ENCODE measurements around the gene GIMAP7. TPM values are rescaled to one million over a fixed set of nuclear protein-coding genes. Genes with fewer than 3 reads are reported as not detected.

Gene GIMAP7
- total RNA-seq, 1 experiment from 2014 or later, result not detected

DNA sequence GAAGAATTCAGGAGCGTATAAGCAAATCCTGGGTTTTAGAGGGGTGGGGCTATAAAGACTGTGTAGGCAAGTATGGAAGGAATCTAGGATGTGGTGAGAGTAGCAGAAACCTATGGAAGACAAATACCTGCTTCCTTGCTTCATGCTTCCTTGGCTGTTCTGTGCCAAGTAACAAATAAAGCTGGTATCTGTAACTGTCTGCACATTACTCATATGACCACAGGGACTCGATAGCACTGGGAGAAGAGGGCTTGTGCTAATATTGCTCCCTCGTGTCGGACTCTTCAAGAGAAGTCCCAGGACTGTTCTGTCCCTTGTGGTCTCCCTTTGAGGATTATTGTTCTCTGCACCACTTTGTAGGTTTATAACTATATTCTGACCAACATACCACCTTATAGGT is 11.5 kb upstream of the GIMAP7 start:
- BruUV-seq (replicated peaks), result no TSS peak
- ChIA-PET POLR2A (no interaction called here), CTCF (no interaction called here)
- Histone ChIP-seq H3K27me3 (replicated peaks; ENCODE audit: control insufficient read depth, insufficient read depth, low read length) (no peaks in the 10 kb centered on the region), H3K4me3 (ENCODE audit: low read depth, low read length) (no peak overlapping the region), H3K36me3 (ENCODE audit: control insufficient read depth, insufficient read depth, low read length) (no peaks in the 10 kb centered on the region), H3K4me1 (no peaks in the 10 kb centered on the region), H3K9me3 (no peaks in the 10 kb centered on the region)
- Mint-ChIP-seq H3K27ac (ENCODE audit: unreplicated experiment) (no peak overlapping the region), H3K4me1 (ENCODE audit: low read depth, unreplicated experiment) (no peaks in the 10 kb centered on the region), H3K9me3 (ENCODE audit: unreplicated experiment) (no peaks in the 10 kb centered on the region), H3K4me3 (ENCODE audit: unreplicated experiment) (no peak overlapping the region), H3K36me3 (ENCODE audit: insufficient read depth, unreplicated experiment) (no peaks in the 10 kb centered on the region), H3K27me3 (ENCODE audit: insufficient read depth, unreplicated experiment) (peaks cover 13% of the 10 kb centered on the region)
- intact Hi-C loops (cut with micrococcal nuclease; ENCODE audit: unreplicated experiment), result no loop called here
- no peak for DNase-seq
- TF ChIP-seq, protein P1, sequence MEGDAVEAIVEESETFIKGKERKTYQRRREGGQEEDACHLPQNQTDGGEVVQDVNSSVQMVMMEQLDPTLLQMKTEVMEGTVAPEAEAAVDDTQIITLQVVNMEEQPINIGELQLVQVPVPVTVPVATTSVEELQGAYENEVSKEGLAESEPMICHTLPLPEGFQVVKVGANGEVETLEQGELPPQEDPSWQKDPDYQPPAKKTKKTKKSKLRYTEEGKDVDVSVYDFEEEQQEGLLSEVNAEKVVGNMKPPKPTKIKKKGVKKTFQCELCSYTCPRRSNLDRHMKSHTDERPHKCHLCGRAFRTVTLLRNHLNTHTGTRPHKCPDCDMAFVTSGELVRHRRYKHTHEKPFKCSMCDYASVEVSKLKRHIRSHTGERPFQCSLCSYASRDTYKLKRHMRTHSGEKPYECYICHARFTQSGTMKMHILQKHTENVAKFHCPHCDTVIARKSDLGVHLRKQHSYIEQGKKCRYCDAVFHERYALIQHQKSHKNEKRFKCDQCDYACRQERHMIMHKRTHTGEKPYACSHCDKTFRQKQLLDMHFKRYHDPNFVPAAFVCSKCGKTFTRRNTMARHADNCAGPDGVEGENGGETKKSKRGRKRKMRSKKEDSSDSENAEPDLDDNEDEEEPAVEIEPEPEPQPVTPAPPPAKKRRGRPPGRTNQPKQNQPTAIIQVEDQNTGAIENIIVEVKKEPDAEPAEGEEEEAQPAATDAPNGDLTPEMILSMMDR (IDR thresholded peaks at IDR 0.05; ENCODE audit: insufficient read depth in 1 of 2, low read depth in 1 of 2, low read length in 1 of 2, severe bottlenecking in 1 of 2, unreplicated experiment in 1 of 2), result no peak

DNA sequence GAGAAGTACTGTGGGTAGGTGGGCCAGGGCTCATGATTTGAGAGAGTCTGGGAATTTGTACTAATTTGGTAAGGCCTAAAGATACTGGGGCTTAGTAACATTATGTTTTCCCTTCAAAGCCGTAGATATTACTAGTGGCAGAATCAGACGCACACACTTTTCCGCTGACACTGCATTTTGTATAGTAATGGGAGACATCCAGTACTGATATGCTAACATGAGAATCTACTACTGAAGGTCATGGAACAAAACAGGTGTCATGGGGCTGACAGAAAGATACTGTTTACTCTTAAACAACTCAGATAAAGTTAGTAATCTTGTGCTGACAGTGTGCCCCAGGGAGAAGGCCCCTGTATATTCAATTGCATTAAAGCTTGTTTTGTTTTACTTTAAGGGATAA is 11.1 kb upstream of the GIMAP7 start:
- CTCF ChIA-PET, result no interaction called here
- intact Hi-C loops (cut with micrococcal nuclease; ENCODE audit: unreplicated experiment), result no loop called here
- no peak for DNase-seq
- no peaks in the 10 kb centered on the region for H3K9me3 ChIP-seq
- BruUV-seq (replicated peaks), result no TSS peak
- Mint-ChIP-seq H3K27ac (ENCODE audit: unreplicated experiment) (no peak overlapping the region), H3K9me3 (ENCODE audit: unreplicated experiment) (no peaks in the 10 kb centered on the region), H3K4me3 (ENCODE audit: unreplicated experiment) (no peak overlapping the region), H3K27me3 (ENCODE audit: insufficient read depth, unreplicated experiment) (peaks cover 13% of the 10 kb centered on the region), H3K36me3 (ENCODE audit: insufficient read depth, unreplicated experiment) (no peaks in the 10 kb centered on the region), H3K4me1 (ENCODE audit: low read depth, unreplicated experiment) (no peaks in the 10 kb centered on the region)
- no peak overlapping the region for H3K4me3 ChIP-seq (ENCODE audit: low read depth, low read length)
- TF ChIP-seq, protein P1 (IDR thresholded peaks at IDR 0.05; ENCODE audit: insufficient read depth in 1 of 2, low read depth in 1 of 2, low read length in 1 of 2, severe bottlenecking in 1 of 2, unreplicated experiment in 1 of 2), result no peak
- POLR2A ChIA-PET, result no interaction called here
- H3K27me3 ChIP-seq (replicated peaks; ENCODE audit: control insufficient read depth, insufficient read depth, low read length), result no peaks in the 10 kb centered on the region
- H3K4me1 ChIP-seq, result no peaks in the 10 kb centered on the region
- no peaks in the 10 kb centered on the region for H3K36me3 ChIP-seq (ENCODE audit: control insufficient read depth, insufficient read depth, low read length)

DNA sequence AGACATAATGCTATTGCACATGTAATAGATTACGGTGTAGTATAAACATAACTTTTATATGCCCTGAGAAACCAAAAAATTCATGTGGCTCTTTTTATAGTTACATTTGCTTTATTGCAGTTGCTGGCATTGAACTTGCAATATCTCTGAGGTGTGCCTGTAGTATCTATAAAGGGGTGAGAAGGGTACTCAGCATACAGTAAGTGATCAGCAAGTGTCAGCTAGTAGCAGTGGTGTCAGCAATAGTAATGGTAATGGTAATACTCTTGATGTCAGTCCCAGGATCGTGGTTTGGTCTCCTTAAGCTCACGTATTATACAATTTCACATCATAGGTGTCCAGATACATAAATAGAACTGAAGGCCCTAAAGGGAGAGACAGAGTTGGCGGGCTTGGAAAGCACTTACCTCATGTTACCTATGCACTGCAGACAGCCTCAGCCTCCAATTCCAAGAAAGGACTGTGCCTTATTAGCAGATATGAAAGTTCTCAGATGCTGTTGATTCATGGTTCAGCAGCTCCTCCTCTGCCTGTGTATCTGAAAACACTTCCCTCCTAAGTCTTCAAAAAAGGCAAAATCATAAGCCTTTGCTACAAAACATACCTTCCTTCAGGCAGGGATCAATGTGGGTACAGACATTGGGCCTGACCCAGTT is 6.6 kb upstream of the GIMAP7 start:
- no peaks in the 10 kb centered on the region for H3K36me3 Mint-ChIP-seq (ENCODE audit: insufficient read depth, unreplicated experiment)
- peaks cover 13% of the 10 kb centered on the region for H3K27me3 Mint-ChIP-seq (ENCODE audit: insufficient read depth, unreplicated experiment)
- no peak for DNase-seq
- intact Hi-C loops (cut with micrococcal nuclease; ENCODE audit: unreplicated experiment), result no loop called here
- CTCF ChIA-PET, result no interaction called here
- H3K27ac Mint-ChIP-seq (ENCODE audit: unreplicated experiment), result no peak overlapping the region
- POLR2A ChIA-PET, result no interaction called here
- no TSS peak for BruUV-seq (replicated peaks)
- Histone ChIP-seq H3K4me3 (ENCODE audit: low read depth, low read length) (no peak overlapping the region), H3K27me3 (replicated peaks; ENCODE audit: control insufficient read depth, insufficient read depth, low read length) (no peaks in the 10 kb centered on the region), H3K4me1 (no peaks in the 10 kb centered on the region), H3K36me3 (ENCODE audit: control insufficient read depth, insufficient read depth, low read length) (no peaks in the 10 kb centered on the region), H3K9me3 (no peaks in the 10 kb centered on the region)
- H3K9me3 Mint-ChIP-seq (ENCODE audit: unreplicated experiment), result no peaks in the 10 kb centered on the region
- no peak overlapping the region for H3K4me3 Mint-ChIP-seq (ENCODE audit: unreplicated experiment)
- H3K4me1 Mint-ChIP-seq (ENCODE audit: low read depth, unreplicated experiment), result no peaks in the 10 kb centered on the region
- TF ChIP-seq, protein P1 (IDR thresholded peaks at IDR 0.05; ENCODE audit: insufficient read depth in 1 of 2, low read depth in 1 of 2, low read length in 1 of 2, severe bottlenecking in 1 of 2, unreplicated experiment in 1 of 2), result no peak

All from Caco-2 (cell line).